ENCODE measurements around the gene ADORA3.

Gene ADORA3

GRCh38 chr1:111497592-111497991, 5.8 kb downstream of the ADORA3 start:
- no peak for TF ChIP-seq CTCF (IDR thresholded peaks at IDR 0.05; ENCODE audit: insufficient read depth, low read depth, low read length, missing control alignments)
- H3K4me3 ChIP-seq (ENCODE audit: low read length), result no peak overlapping the region
- no peak for DNase-seq (ENCODE audit: low read depth)

DNA sequence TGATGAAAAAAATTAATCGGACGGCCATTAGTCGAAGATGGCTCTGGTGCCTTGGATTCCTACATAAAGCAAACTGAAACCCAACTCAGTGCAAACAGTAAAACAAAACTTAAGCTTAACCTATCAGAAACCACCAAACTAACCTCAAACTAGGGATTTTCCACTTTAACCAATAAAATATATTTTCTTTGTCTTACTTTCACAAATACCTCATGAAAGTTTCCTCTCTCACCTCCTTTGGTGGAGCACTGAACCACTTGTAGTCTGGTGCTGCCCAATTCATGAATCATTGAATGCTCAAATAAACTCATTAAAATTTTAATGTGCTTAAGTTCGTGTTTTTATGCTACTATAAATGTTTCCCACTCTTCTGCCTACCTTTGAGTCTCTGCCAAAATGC, 7.0 kb downstream of the ADORA3 start:
- H3K4me3 ChIP-seq (ENCODE audit: low read length), result no peak overlapping the region
- TF ChIP-seq CTCF (IDR thresholded peaks at IDR 0.05; ENCODE audit: insufficient read depth, low read depth, low read length, missing control alignments), result no peak
- no peak for DNase-seq (ENCODE audit: low read depth)

DNA sequence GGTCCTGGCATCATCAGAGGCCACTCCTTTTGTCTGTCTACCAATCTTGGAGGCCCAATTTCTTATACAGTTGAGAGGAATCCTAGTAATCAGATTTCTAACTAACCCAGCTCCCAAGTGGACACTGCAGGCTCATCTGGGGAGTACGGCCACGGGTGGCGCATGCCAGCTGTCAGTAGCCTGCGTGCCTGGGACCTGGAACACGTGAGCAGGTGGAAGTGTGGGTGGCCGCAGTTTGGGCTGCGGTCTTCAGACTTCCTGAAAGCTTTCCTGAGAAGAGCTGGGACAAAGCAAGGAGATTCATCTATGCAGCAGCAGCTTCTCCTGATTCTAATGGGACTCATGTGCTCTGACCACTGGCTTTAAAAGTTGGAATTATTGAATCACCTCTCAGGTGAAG, 12.4 kb downstream of the ADORA3 start:
- no peak for TF ChIP-seq CTCF (IDR thresholded peaks at IDR 0.05; ENCODE audit: insufficient read depth, low read depth, low read length, missing control alignments)
- H3K4me3 ChIP-seq (ENCODE audit: low read length), result no peak overlapping the region
- no peak for DNase-seq (ENCODE audit: low read depth)

GRCh38 chr1:111490220-111490619, 13.2 kb downstream of the ADORA3 start:
- H3K4me3 ChIP-seq (ENCODE audit: low read length), result no peak overlapping the region
- TF ChIP-seq CTCF (IDR thresholded peaks at IDR 0.05; ENCODE audit: insufficient read depth, low read depth, low read length, missing control alignments), result no peak
- no peak for DNase-seq (ENCODE audit: low read depth)

GRCh38 chr1:111489604-111490003, 13.8 kb downstream of the ADORA3 start:
- H3K4me3 ChIP-seq (ENCODE audit: low read length), result no peak overlapping the region

DNA sequence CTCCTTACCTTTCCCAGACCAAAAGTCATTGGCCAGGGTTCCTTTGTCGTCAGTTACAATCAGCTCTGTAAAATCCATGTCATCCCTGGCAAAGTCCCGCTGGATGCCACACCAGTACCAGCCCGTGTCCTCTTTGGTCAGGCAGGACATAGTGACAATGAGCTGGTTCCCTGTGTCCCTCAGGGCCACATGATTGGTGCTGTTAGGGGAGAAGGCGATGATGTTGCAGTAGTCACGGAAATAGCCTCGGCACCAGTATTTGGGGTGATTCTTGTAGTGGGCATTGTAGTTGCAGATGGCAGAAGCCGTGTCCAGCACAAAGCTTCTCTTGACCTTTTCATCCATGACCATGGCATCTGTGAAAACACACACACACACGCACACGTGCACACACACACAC, 14.8 kb downstream of the ADORA3 start:
- no peak overlapping the region for H3K4me3 ChIP-seq (ENCODE audit: low read length)
- no peak for TF ChIP-seq CTCF (IDR thresholded peaks at IDR 0.05; ENCODE audit: insufficient read depth, low read depth, low read length, missing control alignments)
- DNase-seq (ENCODE audit: low read depth), result no peak

More at GRCh38 chr1:111489604-111490003, 13.8 kb downstream of the ADORA3 start:
- no peak for TF ChIP-seq CTCF (IDR thresholded peaks at IDR 0.05; ENCODE audit: insufficient read depth, low read depth, low read length, missing control alignments)
- DNase-seq (ENCODE audit: low read depth), result no peak

DNA sequence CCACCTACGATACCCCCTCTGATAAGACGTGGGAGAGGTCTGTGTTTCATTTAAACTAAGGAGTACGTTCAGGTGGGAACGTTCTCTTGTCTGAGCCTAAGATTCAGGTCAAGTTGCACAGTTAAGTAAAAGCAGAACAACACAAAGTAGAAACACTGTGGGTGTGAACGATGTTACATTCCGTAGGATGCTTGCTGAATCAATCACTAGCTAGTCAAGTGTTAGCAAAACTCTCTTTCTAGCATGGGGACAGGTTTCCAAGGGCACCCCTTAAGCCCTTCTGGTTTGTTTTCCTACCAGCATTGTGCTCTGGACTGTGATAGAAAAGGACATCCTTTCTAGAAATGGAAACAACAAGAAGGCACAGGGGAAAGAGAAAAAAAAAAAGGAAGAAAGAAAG, 16.3 kb downstream of the ADORA3 start:
- no peak for DNase-seq (ENCODE audit: low read depth)
- no peak for TF ChIP-seq CTCF (IDR thresholded peaks at IDR 0.05; ENCODE audit: insufficient read depth, low read depth, low read length, missing control alignments)
- no peak overlapping the region for H3K4me3 ChIP-seq (ENCODE audit: low read length)

Data from epithelial cell of esophagus (primary cell).